ENCODE measurements around the gene NUAK2. TPM values are rescaled to one million over a fixed set of nuclear protein-coding genes. Genes with fewer than 3 reads are reported as not detected.

The NUAK2 gene
- total RNA-seq, 6 donors from 2014 or later = 8.5 to 14.7 (median 10.3) TPM

DNA sequence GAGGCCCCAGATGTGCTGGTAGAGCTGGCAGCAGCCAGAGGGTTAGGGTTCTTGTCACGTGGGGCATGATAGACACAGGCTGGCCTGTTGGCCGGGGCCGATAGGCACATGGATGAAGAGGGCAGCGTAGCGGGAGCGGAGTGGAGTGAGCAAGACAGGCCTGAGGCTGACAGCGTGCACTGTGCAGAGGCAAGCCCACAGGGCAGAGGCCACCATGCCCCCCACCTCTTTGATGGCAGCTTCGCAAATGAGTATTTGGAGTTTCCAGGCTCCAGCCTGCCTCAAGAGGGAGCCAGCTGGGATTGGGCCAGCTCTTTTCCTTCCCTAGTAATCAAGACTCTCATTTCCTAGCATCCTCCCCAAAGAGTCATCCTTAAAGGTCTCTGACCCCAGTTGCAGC lies 50.3 kb downstream of the NUAK2 start:
- peaks cover 30 to 51% (median 45%) of the 10 kb centered on the region in 4 donors for H3K4me1 ChIP-seq
- no peaks in the 10 kb centered on the region for H3K9me3 ChIP-seq

DNA sequence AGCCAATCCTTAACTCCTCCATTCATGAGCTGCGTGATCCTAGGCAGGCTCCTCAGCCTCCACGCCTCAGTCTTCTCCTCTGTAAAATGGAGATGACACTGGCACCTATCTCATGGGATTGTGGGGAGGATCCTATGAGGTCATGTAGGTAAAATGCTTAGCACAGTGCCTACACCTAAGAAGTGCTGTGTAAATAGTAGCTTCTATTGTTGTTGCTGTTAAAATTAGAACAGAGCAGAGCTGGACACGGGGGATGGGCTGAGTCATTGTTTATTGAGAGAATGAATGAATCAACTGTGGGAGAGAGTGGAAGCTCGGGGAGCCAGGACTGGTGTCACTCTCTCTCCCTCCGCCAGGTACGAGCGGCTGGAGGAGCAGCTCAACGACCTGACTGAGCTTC lies 50.8 kb downstream of the NUAK2 start:
- no peaks in the 10 kb centered on the region for H3K9me3 ChIP-seq
- peaks cover 0 to 14% (median 0%) of the 10 kb centered on the region in 4 donors for H3K36me3 ChIP-seq
- no peak overlapping the region for H3K4me3 ChIP-seq
- no peak for DNase-seq
- no peak for TF ChIP-seq EP300 (IDR thresholded peaks at IDR 0.05)
- no peak for TF ChIP-seq CTCF (IDR thresholded peaks at IDR 0.05)
- no peak for TF ChIP-seq POLR2A (IDR thresholded peaks at IDR 0.05)
- TF ChIP-seq POLR2AphosphoS5 (IDR thresholded peaks at IDR 0.05) = no peak
- no peak for ATAC-seq (ENCODE audit: low FRiP score in 2 of 2)
- H3K4me1 ChIP-seq = peaks cover 30 to 50% (median 44%) of the 10 kb centered on the region in 4 donors
- WGBS, 2 donors = 70 to 75% methylated on average over 8 of the region's 8 CpGs
- no peak overlapping the region for H3K27ac ChIP-seq
- no peaks in the 10 kb centered on the region for H3K27me3 ChIP-seq

More for the DNA sequence above, 50.3 kb downstream of the NUAK2 start:
- no peaks in the 10 kb centered on the region for H3K27me3 ChIP-seq
- H3K27ac ChIP-seq = no peak overlapping the region
- ATAC-seq (ENCODE audit: low FRiP score in 2 of 2) (no peak), DNase-seq (no peak)
- WGBS, 2 donors = 75 to 87% methylated on average over 8 of the region's 8 CpGs
- peaks cover 0 to 14% (median 0%) of the 10 kb centered on the region in 4 donors for H3K36me3 ChIP-seq
- H3K4me3 ChIP-seq = no peak overlapping the region
- no peak for TF ChIP-seq EP300 (IDR thresholded peaks at IDR 0.05)
- TF ChIP-seq CTCF (IDR thresholded peaks at IDR 0.05) = no peak
- TF ChIP-seq POLR2A (IDR thresholded peaks at IDR 0.05) = no peak
- TF ChIP-seq POLR2AphosphoS5 (IDR thresholded peaks at IDR 0.05) = no peak

DNA sequence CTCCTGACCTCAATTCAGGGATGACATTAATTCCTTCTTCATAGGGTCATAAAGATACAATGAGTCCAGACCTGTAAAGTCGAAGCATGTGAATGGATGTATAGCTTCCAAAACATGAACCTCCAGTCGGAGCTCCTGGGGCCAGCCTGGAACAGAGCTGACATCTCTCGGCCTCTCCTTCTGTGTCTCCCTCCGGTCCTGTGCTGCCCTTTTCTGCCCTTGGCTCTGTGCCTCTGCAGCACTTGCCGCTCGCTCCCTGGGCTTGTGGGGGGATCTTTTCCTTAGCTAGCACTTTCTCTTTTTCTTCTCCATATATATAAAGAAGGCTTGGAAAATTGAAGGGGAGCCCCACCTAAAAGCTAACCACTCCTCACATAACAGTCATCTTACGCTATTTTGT lies 51.3 kb downstream of the NUAK2 start:
- Histone ChIP-seq H3K36me3 (peaks cover 0 to 14% (median 0%) of the 10 kb centered on the region in 4 donors), H3K27me3 (no peaks in the 10 kb centered on the region), H3K27ac (no peak overlapping the region), H3K9me3 (no peaks in the 10 kb centered on the region), H3K4me1 (peaks cover 25 to 45% (median 42%) of the 10 kb centered on the region in 4 donors), H3K4me3 (no peak overlapping the region)
- DNase-seq = no peak
- TF ChIP-seq POLR2AphosphoS5 (IDR thresholded peaks at IDR 0.05) (no peak), POLR2A (IDR thresholded peaks at IDR 0.05) (no peak), CTCF (IDR thresholded peaks at IDR 0.05) (no peak), EP300 (IDR thresholded peaks at IDR 0.05) (no peak)
- no peak for ATAC-seq (ENCODE audit: low FRiP score in 2 of 2)
- 82 to 87% methylated on average over 7 of the region's 7 CpGs for WGBS, 2 donors

GRCh38 chr1:205269711-205270110 lies 51.8 kb downstream of the NUAK2 start:
- Histone ChIP-seq H3K4me1 (peaks cover 21 to 42% (median 38%) of the 10 kb centered on the region in 4 donors), H3K9me3 (no peaks in the 10 kb centered on the region), H3K4me3 (no peak overlapping the region), H3K27ac (no peak overlapping the region), H3K27me3 (no peaks in the 10 kb centered on the region), H3K36me3 (peaks cover 0 to 14% (median 0%) of the 10 kb centered on the region in 4 donors)
- WGBS, 2 donors = 89 to 95% methylated on average over 4 to 8 of the region's 8 CpGs
- DNase-seq (no peak), ATAC-seq (ENCODE audit: low FRiP score in 2 of 2) (no peak)
- TF ChIP-seq POLR2AphosphoS5 (IDR thresholded peaks at IDR 0.05) (no peak), CTCF (IDR thresholded peaks at IDR 0.05) (no peak), EP300 (IDR thresholded peaks at IDR 0.05) (no peak), POLR2A (IDR thresholded peaks at IDR 0.05) (no peak)

Data from upper lobe of left lung (tissue), 6 donors.